ENCODE data around the gene KSR1. TPM values are rescaled to one million over a fixed set of nuclear protein-coding genes. Genes with fewer than 3 reads are reported as not detected.

KSR1 gene
- total RNA-seq, 1 donor from 2014 or later: 9.5 TPM

- H3K4me1 ChIP-seq: no peaks in the 10 kb centered on the region
- DNase-seq: no peak
These were observed 211.6 kb downstream of the KSR1 start for GRCh38 chr17:27667656-27668487.

GRCh38 chr17:27668488-27668823, 212.2 kb downstream of the KSR1 start:
- no peak for DNase-seq
- intact Hi-C loops (cut with micrococcal nuclease): no loop called here

More at GRCh38 chr17:27667656-27668487, 211.6 kb downstream of the KSR1 start:
- TF ChIP-seq CTCF (IDR thresholded peaks at IDR 0.05; ENCODE audit: borderline replicate concordance): no peak
- Histone ChIP-seq H3K27me3 (ENCODE audit: low read depth) (peaks cover 20% of the 10 kb centered on the region), H3K36me3 (no peaks in the 10 kb centered on the region), H3K4me3 (no peak overlapping the region), H3K27ac (replicated peaks) (no peak overlapping the region), H3K9me3 (replicated peaks) (no peaks in the 10 kb centered on the region)
- intact Hi-C loops (cut with micrococcal nuclease): no loop called here

GRCh38 chr17:27669136-27669535, 212.9 kb downstream of the KSR1 start:
- H3K9me3 ChIP-seq (replicated peaks): no peaks in the 10 kb centered on the region
- peaks cover 21% of the 10 kb centered on the region for H3K27me3 ChIP-seq (ENCODE audit: low read depth)
- H3K36me3 ChIP-seq: no peaks in the 10 kb centered on the region
- H3K27ac ChIP-seq (replicated peaks): no peak overlapping the region
- intact Hi-C loops (cut with micrococcal nuclease): no loop called here
- H3K4me1 ChIP-seq: no peaks in the 10 kb centered on the region
- H3K4me3 ChIP-seq: no peak overlapping the region
- no peak for DNase-seq
- TF ChIP-seq CTCF (IDR thresholded peaks at IDR 0.05; ENCODE audit: borderline replicate concordance): no peak

More at GRCh38 chr17:27668488-27668823, 212.2 kb downstream of the KSR1 start:
- no peaks in the 10 kb centered on the region for H3K4me1 ChIP-seq
- H3K4me3 ChIP-seq: no peak overlapping the region
- peaks cover 21% of the 10 kb centered on the region for H3K27me3 ChIP-seq (ENCODE audit: low read depth)
- H3K36me3 ChIP-seq: no peaks in the 10 kb centered on the region
- no peak for TF ChIP-seq CTCF (IDR thresholded peaks at IDR 0.05; ENCODE audit: borderline replicate concordance)
- no peak overlapping the region for H3K27ac ChIP-seq (replicated peaks)
- H3K9me3 ChIP-seq (replicated peaks): no peaks in the 10 kb centered on the region

GRCh38 chr17:27669850-27670249, 213.6 kb downstream of the KSR1 start:
- H3K9me3 ChIP-seq (replicated peaks): no peaks in the 10 kb centered on the region
- TF ChIP-seq CTCF (IDR thresholded peaks at IDR 0.05; ENCODE audit: borderline replicate concordance): no peak
- H3K27me3 ChIP-seq (ENCODE audit: low read depth): peaks cover 21% of the 10 kb centered on the region
- no peak overlapping the region for H3K4me3 ChIP-seq
- H3K36me3 ChIP-seq: no peaks in the 10 kb centered on the region
- intact Hi-C loops (cut with micrococcal nuclease): no loop called here
- DNase-seq: no peak
- H3K27ac ChIP-seq (replicated peaks): no peak overlapping the region
- no peaks in the 10 kb centered on the region for H3K4me1 ChIP-seq

GRCh38 chr17:27670791-27671590, 214.7 kb downstream of the KSR1 start:
- Histone ChIP-seq H3K4me1 (no peaks in the 10 kb centered on the region), H3K27ac (replicated peaks) (no peak overlapping the region), H3K9me3 (replicated peaks) (no peaks in the 10 kb centered on the region), H3K27me3 (ENCODE audit: low read depth) (peaks cover 23% of the 10 kb centered on the region), H3K36me3 (no peaks in the 10 kb centered on the region), H3K4me3 (no peak overlapping the region)
- intact Hi-C loops (cut with micrococcal nuclease): no loop called here
- no peak for DNase-seq
- TF ChIP-seq CTCF (IDR thresholded peaks at IDR 0.05; ENCODE audit: borderline replicate concordance): no peak
